ENCODE results near the gene PLPP4. TPM values are rescaled to one million over a fixed set of nuclear protein-coding genes. Genes with fewer than 3 reads are reported as not detected.

Gene PLPP4
- total RNA-seq, 1 experiment from 2014 or later = not detected

DNA sequence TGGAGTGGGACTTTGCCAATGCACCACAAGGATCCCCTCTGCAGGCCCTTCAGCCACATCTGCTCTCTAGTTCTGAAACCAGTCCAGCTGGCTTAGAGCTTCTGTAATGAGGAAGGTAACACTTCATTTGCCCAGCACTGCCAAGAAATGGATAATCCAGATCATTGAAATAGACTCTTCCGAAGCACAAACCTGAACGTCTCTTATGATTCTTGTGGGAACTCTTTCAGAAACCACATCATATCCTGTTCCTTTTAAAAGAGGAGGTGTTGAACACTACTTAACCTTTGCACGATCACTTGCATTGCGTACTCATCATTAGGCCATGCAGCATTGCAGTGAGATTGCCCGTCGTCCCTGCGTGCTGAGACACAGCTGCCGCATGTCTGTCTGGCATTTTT lies 25.8 kb upstream of the PLPP4 start:
- H3K9me2 ChIP-seq (ENCODE audit: insufficient read depth) = no peaks in the 10 kb centered on the region
- H4K20me1 ChIP-seq (ENCODE audit: insufficient read depth) = no peaks in the 10 kb centered on the region
- no peak overlapping the region for H3K4me3 ChIP-seq
- TF ChIP-seq EZH2 (IDR thresholded peaks at IDR 0.05; ENCODE audit: low read depth) = no peak
- no peak for TF ChIP-seq CTCF (conservative IDR thresholded peaks at IDR 0.05)
- H3K27me3 ChIP-seq (ENCODE audit: insufficient read depth, low read depth) = peaks cover 19% of the 10 kb centered on the region
- no peak overlapping the region for H3K4me2 ChIP-seq
- no peaks in the 10 kb centered on the region for H3F3A ChIP-seq (ENCODE audit: insufficient read depth, low read depth)
- H3K36me3 ChIP-seq (ENCODE audit: low read depth) = no peaks in the 10 kb centered on the region
- ChIA-PET CTCF (no interaction called here), POLR2A (ENCODE audit: unreplicated experiment) (no interaction called here)
- H2AFZ ChIP-seq = no peak overlapping the region
- no peaks in the 10 kb centered on the region for H3K79me2 ChIP-seq (ENCODE audit: low read depth)
- DNase-seq = no peak
- no peaks in the 10 kb centered on the region for H3K4me1 ChIP-seq (replicated peaks; ENCODE audit: insufficient read depth)
- BruUV-seq (replicated peaks) = no TSS peak
- intact Hi-C loops (cut with micrococcal nuclease; ENCODE audit: unreplicated experiment) = no loop called here
- no peaks in the 10 kb centered on the region for H3K9me3 ChIP-seq (ENCODE audit: insufficient read depth, low read depth)
- H3K27ac ChIP-seq = no peak overlapping the region

GRCh38 chr10:120432209-120432608 lies 24.8 kb upstream of the PLPP4 start:
- Histone ChIP-seq H3K4me1 (replicated peaks; ENCODE audit: insufficient read depth) (no peaks in the 10 kb centered on the region), H3K4me3 (no peak overlapping the region), H3K27ac (no peak overlapping the region), H3F3A (ENCODE audit: insufficient read depth, low read depth) (no peaks in the 10 kb centered on the region), H3K9me3 (ENCODE audit: insufficient read depth, low read depth) (no peaks in the 10 kb centered on the region), H3K79me2 (ENCODE audit: low read depth) (no peaks in the 10 kb centered on the region), H2AFZ (no peak overlapping the region), H3K36me3 (ENCODE audit: low read depth) (no peaks in the 10 kb centered on the region), H3K4me2 (no peak overlapping the region), H3K27me3 (ENCODE audit: insufficient read depth, low read depth) (peaks cover 19% of the 10 kb centered on the region), H4K20me1 (ENCODE audit: insufficient read depth) (no peaks in the 10 kb centered on the region), H3K9me2 (ENCODE audit: insufficient read depth) (no peaks in the 10 kb centered on the region)
- no TSS peak for BruUV-seq (replicated peaks)
- intact Hi-C loops (cut with micrococcal nuclease; ENCODE audit: unreplicated experiment) = no loop called here
- no peak for TF ChIP-seq EZH2 (IDR thresholded peaks at IDR 0.05; ENCODE audit: low read depth)
- no peak for TF ChIP-seq CTCF (conservative IDR thresholded peaks at IDR 0.05)
- ChIA-PET POLR2A (ENCODE audit: unreplicated experiment) (no interaction called here), CTCF (no interaction called here)
- DNase-seq = no peak

DNA sequence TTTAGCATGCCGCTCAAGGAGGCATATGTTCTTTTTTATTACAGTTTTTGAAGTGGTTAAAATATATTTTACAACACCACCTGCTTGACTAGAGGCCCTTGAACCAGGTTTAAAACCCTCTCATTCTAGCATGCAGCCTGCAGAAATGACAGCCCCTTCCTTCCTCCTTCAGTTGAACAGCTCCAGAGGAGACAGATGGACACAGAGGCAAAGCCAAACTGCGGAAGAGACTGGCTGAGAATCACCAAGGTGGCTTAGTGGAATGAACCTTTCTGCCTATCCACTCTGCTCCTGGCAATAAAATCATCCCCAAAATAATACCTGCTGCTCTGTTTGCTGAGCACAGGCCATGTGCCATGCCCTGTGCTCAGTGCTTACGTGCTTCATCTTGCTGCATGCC lies 23.9 kb upstream of the PLPP4 start:
- TF ChIP-seq EZH2 (IDR thresholded peaks at IDR 0.05; ENCODE audit: low read depth) (no peak), CTCF (conservative IDR thresholded peaks at IDR 0.05) (no peak)
- Histone ChIP-seq H3K27me3 (ENCODE audit: insufficient read depth, low read depth) (peaks cover 19% of the 10 kb centered on the region), H3K9me2 (ENCODE audit: insufficient read depth) (no peaks in the 10 kb centered on the region), H3K79me2 (ENCODE audit: low read depth) (no peaks in the 10 kb centered on the region), H4K20me1 (ENCODE audit: insufficient read depth) (no peaks in the 10 kb centered on the region), H3K4me1 (replicated peaks; ENCODE audit: insufficient read depth) (no peaks in the 10 kb centered on the region), H3K4me2 (no peak overlapping the region), H3K9me3 (ENCODE audit: insufficient read depth, low read depth) (no peaks in the 10 kb centered on the region), H3K36me3 (ENCODE audit: low read depth) (no peaks in the 10 kb centered on the region), H2AFZ (no peak overlapping the region), H3K27ac (no peak overlapping the region), H3K4me3 (no peak overlapping the region), H3F3A (ENCODE audit: insufficient read depth, low read depth) (no peaks in the 10 kb centered on the region)
- BruUV-seq (replicated peaks) = no TSS peak
- ChIA-PET POLR2A (ENCODE audit: unreplicated experiment) (no interaction called here), CTCF (no interaction called here)
- intact Hi-C loops (cut with micrococcal nuclease; ENCODE audit: unreplicated experiment) = no loop called here
- no peak for DNase-seq

Measured in PC-9 (cell line).